Activated CD4-positive, alpha-beta T cell treated with anti-CD3 and anti-CD28 coated beads, Interleukin-2, amount 50 U/mL, for 16 hours (primary cell): ENCODE data around the gene TBC1D5.
"Not testable (repeated sequence)": the region's sequence is repeated elsewhere in the genome, so short reads cannot be mapped to it uniquely, and the experiment has no call there.

Source experiments
- DNase-seq: peaks from one replicate; pipeline ENCODE4 v3.0.0-alpha.2; 2020

The TBC1D5 gene

GRCh38 chr3:17747174-17747889 is 4.9 kb upstream of the TBC1D5 start:
- no peak for DNase-seq

- no peak for DNase-seq
Measured at GRCh38 chr3:17745894-17746293, 3.5 kb upstream of the TBC1D5 start.

GRCh38 chr3:17745301-17745700 is 2.9 kb upstream of the TBC1D5 start:
- no peak for DNase-seq

GRCh38 chr3:17744693-17745092 is 2.3 kb upstream of the TBC1D5 start:
- no peak for DNase-seq

- DNase-seq: no peak
Measured at GRCh38 chr3:17743658-17743995, 1.2 kb upstream of the TBC1D5 start.

- DNase-seq: no peak
Measured at GRCh38 chr3:17742880-17743657, 638 bp upstream of the TBC1D5 start.

GRCh38 chr3:17741621-17742101 is 770 bp downstream of the TBC1D5 start:
- DNase-seq: peak; percentile 56

GRCh38 chr3:17740721-17741141 is 1.7 kb downstream of the TBC1D5 start:
- no peak for DNase-seq

- no peak for DNase-seq
Measured at GRCh38 chr3:17738921-17739320, 3.5 kb downstream of the TBC1D5 start.

- no peak for DNase-seq
Measured at GRCh38 chr3:17738219-17738618, 4.2 kb downstream of the TBC1D5 start.

GRCh38 chr3:17737591-17737990 is 4.8 kb downstream of the TBC1D5 start:
- DNase-seq: no peak

- DNase-seq: not testable (repeated sequence)
Measured at GRCh38 chr3:17735362-17735761, 7.1 kb downstream of the TBC1D5 start.

- DNase-seq: no peak
Measured at GRCh38 chr3:17733768-17734167, 8.7 kb downstream of the TBC1D5 start.

GRCh38 chr3:17733215-17733614 is 9.2 kb downstream of the TBC1D5 start:
- no peak for DNase-seq

GRCh38 chr3:17730318-17730967 is 12.0 kb downstream of the TBC1D5 start:
- no peak for DNase-seq

GRCh38 chr3:17726313-17726712 is 16.1 kb downstream of the TBC1D5 start:
- DNase-seq: no peak

GRCh38 chr3:17725844-17726243 is 16.6 kb downstream of the TBC1D5 start:
- DNase-seq: not testable (repeated sequence)

GRCh38 chr3:17724948-17725347 is 17.5 kb downstream of the TBC1D5 start:
- DNase-seq: no peak

- no peak for DNase-seq
Measured at GRCh38 chr3:17724122-17724521, 18.3 kb downstream of the TBC1D5 start.

- no peak for DNase-seq
Measured at GRCh38 chr3:17717411-17717810, 25.0 kb downstream of the TBC1D5 start.

GRCh38 chr3:17714473-17714872 is 28.0 kb downstream of the TBC1D5 start:
- no peak for DNase-seq

GRCh38 chr3:17709236-17709810 is 33.1 kb downstream of the TBC1D5 start:
- DNase-seq: no peak

- DNase-seq: no peak
Measured at GRCh38 chr3:17707813-17708543, 34.5 kb downstream of the TBC1D5 start.
